HepG2 (cell line): ENCODE results near the gene TMEM44.

Source experiments
- CEBPG ChIP-seq: IDR thresholded peaks from 2 replicates; pipeline ENCODE4 v1.6.1; 2016
- CTCF ChIP-seq: sonication (generic); formaldehyde crosslinking; IDR thresholded peaks from 2 replicates; pipeline ENCODE4 v1.5.0; 2020; ENCODE audit warnings: mild to moderate bottlenecking, missing genetic modification reagents, moderate library complexity
- ETS1 ChIP-seq: sonication (generic); formaldehyde crosslinking; IDR thresholded peaks from 2 replicates; pipeline ENCODE4 v1.4.0; 2020; ENCODE audit warnings: missing genetic modification reagents
- TARDBP ChIP-seq: sonication (generic); formaldehyde crosslinking; IDR thresholded peaks from 2 replicates; pipeline ENCODE4 v1.8.0; 2022; ENCODE audit warnings: mild to moderate bottlenecking, missing genetic modification reagents

- TF ChIP-seq CTCF (CRISPR knock-in tag) = no peak
- no peak for TF ChIP-seq ETS1 (CRISPR knock-in tag)
- no peak for TF ChIP-seq CEBPG (CRISPR knock-in tag)
- TF ChIP-seq TARDBP = no peak
These were observed 60.2 kb downstream of the TMEM44 start for GRCh38 chr3:194572944-194573491.
